Endometrial microvascular endothelial cells (primary cell): ENCODE measurements around the gene MAST1. TPM values are rescaled to one million over a fixed set of nuclear protein-coding genes. Genes with fewer than 3 reads are reported as not detected.
"Not testable (repeated sequence)": the region's sequence is repeated elsewhere in the genome, so short reads cannot be mapped to it uniquely, and the experiment has no call there.

Experiments used
- in situ Hi-C: cut with HindIII; loops from 2 replicates; pipeline ENCODE4 v1.10.0; 2017; ENCODE audit warnings: low sequenced_read_pairs, low pct_unique_long_range_greater_than_20kb; ENCODE audit errors: inconsistent ontology term
- total RNA-seq: library from RNA; depleted of rRNA; stranded (reverse); fragments of >200 nt; gene quantifications from one replicate; pipeline ENCODE4 v1.2.3, GENCODE V29; 2015; ENCODE audit errors: inconsistent ontology term

The MAST1 gene
- total RNA-seq, 1 donor from 2014 or later = 0.09 TPM

DNA sequence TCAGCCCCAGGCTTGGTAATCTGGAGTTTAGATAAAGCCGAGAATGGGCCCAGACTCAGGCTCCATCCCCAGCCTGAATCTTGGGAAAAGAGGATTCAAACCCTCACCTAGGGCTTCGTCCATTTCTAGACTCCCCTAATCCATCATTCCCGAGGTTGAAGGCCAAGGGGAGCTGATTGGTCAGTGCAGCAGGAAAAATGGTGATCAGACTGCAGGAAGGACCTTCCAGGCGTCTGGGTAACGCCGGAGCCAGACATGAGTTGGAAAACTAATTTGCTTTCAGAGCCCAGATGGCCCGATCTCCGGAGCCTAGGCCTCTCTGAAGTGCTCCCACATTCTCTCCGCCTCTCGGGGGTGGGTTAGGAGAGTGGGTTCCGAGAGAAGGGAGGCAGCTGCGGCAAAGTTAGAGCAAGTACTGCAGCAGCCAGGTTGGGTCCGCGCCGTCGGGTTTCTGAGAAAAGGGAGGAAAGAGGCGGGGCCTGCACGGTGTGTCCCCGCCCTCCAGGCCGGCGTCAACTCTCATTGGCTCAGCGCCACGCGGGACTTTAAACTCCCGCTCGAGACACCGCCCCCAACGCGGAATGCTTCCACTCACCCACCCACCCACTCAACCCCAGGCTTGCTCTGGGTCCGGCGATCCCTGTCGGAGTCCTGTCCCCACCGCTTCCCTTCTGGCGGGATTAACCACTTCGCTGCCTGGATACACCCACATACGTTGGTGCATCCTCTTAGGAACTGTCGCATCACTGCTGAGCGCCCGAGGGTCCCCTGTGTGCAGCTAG, 3.1 kb upstream of the MAST1 start:
- in situ Hi-C loops = no loop called here

DNA sequence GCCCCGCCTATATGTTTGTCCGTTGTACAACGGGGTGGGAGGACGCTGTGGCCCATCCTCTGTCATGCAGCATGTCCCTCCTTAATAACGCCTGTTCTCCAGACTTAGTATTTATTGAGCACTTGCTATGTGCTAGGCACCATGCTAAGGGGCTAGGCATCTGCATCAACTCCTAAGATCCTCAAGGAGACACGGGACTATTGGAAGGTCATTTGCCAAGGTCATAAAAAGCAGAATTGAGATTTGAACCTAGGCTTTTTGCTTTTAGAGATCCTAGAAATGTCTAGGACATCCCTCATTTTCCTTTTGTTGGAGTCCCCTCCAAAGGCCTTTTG, 1.8 kb upstream of the MAST1 start:
- in situ Hi-C loops = no loop called here

GRCh38 chr19:12837225-12837624, 1.1 kb upstream of the MAST1 start:
- in situ Hi-C loops = no loop called here

- in situ Hi-C loops = no loop called here
Observed at GRCh38 chr19:12838886-12839756, 806 bp downstream of the MAST1 start.

- in situ Hi-C loops = no loop called here
Observed at GRCh38 chr19:12840091-12841079, 2.1 kb downstream of the MAST1 start.

GRCh38 chr19:12841094-12841493, 2.8 kb downstream of the MAST1 start:
- in situ Hi-C loops = no loop called here

GRCh38 chr19:12842511-12842910, 4.2 kb downstream of the MAST1 start:
- in situ Hi-C loops = no loop called here

DNA sequence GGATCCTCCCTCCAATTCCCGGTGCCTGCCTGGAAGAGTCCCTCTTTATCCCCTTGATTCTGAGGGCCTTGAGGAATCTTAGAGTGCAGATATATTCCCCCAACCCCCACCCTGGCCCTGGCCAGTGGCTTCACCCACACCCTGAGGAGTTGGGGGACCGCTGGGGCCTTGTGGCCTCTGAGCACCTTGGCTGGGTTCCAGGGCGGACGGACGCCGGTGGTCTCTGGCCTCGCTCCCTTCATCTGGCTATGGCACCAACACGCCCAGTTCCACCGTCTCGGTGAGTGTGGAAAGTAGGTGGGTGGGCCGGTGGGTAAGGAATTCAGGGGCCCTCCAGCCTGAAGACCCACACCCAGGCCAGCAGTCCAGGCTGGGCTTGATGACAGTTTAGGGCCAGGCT, 5.0 kb downstream of the MAST1 start:
- in situ Hi-C loops = no loop called here

DNA sequence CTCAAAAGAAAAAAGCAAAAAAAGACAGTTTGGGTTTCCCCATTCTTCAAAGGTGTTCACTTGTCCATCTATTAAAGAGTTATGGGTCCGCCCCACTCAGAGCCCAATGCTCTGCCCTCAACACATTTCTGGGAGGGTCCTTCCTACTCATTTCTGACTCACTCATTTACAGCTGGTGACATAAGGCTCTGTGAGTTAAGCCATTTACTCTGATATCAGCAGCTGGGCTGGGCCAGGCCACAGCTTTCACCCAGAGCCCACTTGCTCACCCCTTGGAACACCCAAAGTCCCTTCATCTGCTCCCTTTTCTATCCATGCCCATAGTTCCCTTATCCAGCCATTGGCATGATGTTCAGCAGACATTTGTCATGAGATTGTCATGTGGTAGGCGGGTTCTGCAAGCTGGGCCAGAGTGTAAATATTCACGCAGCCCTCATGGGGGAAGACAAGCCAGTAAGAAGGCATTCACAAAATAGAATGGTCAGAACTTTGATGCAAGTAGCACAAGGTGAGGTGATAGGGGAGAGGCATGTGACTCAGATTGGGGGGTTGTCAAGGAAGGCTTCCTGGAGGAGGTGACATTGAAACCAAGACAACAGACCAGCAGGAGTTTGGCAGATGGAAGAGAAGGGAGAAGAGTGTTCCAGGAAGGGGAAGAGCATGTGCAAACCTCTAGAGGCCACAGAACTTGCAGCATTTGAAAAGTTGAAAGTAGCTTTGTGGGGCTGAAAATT, 5.9 kb downstream of the MAST1 start:
- in situ Hi-C loops = no loop called here

DNA sequence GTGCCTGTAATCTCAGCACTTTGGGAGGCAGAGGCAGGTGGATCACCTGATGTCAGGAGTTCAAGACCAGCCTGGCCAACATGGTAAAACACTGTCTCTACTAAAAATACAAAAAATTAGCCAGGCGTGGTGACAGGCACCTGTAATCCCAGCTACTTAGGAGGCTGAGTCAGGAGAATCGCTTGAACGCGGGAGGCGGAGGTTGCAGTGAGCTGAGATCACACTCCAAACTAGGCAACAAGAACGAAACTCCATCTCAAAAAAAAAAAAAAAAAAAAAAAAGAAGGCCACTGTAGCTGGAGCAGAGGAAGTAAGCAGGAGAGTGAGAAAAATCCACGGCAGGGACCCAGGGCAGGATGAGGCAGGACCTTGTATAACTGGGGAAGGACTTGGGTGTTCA, 8.3 kb downstream of the MAST1 start:
- in situ Hi-C loops = not testable (repeated sequence)

- in situ Hi-C loops = no loop called here
Observed at GRCh38 chr19:12847159-12848139, 9.1 kb downstream of the MAST1 start.

DNA sequence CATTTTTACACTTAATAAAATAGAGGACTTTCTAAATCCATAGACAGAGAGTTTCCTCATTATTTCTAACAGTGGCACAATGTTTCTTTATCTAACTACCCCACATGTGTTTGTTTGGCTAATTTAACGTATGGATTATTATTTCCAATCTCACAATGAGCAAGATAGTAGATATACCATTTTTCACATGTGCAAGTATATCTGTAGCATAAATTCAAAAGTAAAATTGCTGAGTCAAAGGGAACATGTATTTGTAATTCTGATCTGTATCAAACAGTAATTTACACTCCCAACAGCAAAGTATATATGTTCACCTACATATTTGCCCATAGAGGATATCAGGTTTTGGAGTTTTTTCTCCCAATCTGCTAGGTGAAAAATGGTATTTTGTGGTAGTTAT, 18.3 kb downstream of the MAST1 start:
- in situ Hi-C loops = no loop called here

GRCh38 chr19:12858041-12858928, 20.0 kb downstream of the MAST1 start:
- in situ Hi-C loops = no loop called here

DNA sequence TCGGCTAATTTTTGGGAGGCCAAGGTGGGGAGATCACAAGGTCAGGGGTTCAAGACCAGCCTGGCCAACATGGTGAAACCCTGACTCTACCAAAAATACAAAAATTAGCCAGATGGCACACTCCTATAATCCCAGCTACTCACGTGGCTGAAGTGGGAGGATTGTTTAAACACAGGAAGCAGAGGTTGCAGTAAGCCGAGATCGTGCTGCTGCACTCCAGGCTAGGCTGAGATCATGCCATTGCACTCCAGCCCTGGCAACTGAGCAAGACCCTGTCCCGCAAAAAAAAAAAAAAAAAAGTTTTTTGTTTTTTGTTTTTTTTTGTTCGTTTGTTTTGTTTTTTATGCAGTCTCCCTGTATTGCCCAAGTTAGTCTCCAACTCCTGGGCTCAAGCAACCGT, 21.2 kb downstream of the MAST1 start:
- in situ Hi-C loops = no loop called here

GRCh38 chr19:12864143-12864542, 25.8 kb downstream of the MAST1 start:
- in situ Hi-C loops = no loop called here
